Erythroblast (primary cell): ENCODE measurements around the gene CRY2.

ENCODE experiments used
- GATA1 ChIP-seq: IDR thresholded peaks from 2 replicates; pipeline ENCODE4 v1.6.1; 2011; ENCODE audit warnings: low read depth, mild to moderate bottlenecking, control low read depth, low read length, moderate library complexity
- POLR2A ChIP-seq: IDR thresholded peaks from 2 replicates; pipeline ENCODE4 v1.6.1; 2011; ENCODE audit warnings: mild to moderate bottlenecking, low read length

GRCh38 chr11:45827123-45827522 lies 20.2 kb upstream of the CRY2 start:
- TF ChIP-seq POLR2A (no peak), GATA1 (no peak)
